Central memory CD4-positive, alpha-beta T cell (primary cell): ENCODE measurements around the gene SAYSD1.

Experiments
- DNase-seq: peaks from one replicate; pipeline ENCODE4 v3.0.0; 2022

The SAYSD1 gene

GRCh38 chr6:39108041-39108839 is 6.7 kb downstream of the SAYSD1 start:
- no peak for DNase-seq

DNA sequence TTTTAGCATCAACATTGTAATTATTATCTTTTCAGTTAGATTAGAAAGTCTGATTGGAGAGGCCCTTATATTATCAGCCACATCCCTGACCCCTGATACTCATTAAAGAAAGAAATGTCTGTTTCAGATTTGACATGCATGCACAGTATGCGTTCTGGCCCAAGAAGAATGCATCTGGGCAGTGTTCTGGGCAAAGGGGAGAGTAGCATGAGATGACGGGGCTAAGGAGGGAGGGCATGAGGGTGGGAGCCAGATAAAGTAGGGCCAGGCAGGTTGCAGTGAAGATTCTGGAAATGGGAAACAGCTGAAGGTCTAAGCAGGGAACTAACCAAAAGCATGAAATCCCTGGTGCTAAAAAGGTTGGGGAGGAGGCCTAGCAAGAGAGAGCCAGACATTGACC is 7.3 kb downstream of the SAYSD1 start:
- no peak for DNase-seq

DNA sequence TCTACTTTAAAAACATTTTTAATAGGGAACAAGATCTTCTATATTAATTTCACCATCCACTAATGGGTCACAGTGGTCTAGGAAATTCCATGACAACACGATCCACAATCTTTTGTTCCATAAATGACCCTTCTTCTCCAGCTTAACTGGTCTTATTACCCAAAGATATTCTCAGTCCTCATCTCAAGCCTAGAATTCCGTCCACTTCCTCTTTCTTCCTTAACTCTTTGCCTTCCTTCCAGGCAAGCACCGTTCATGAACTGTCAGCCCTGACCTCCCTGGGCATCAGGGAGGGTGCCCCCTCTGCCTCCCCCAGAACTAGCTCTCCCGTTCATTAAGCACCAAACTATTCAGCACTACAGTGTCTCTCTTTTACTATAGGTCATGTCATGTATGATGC is 8.0 kb downstream of the SAYSD1 start:
- DNase-seq, result no peak

- DNase-seq, result no peak
Observed at GRCh38 chr6:39104528-39104927, 10.5 kb downstream of the SAYSD1 start.

DNA sequence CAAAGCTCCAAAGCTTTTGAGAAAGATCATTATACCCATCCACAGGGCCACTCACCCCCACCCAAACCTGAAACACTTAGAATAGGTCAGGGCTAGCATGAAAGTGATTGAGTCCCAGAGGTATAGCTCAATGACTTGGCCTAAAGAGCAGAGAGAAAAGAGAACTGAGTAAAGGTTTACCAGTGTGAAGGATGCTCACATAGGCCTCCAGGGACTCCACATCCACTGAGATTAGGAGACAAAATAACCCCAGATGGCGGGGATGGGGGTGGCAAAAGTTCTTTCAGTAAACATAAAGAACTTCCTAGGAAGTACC is 12.2 kb downstream of the SAYSD1 start:
- no peak for DNase-seq

DNA sequence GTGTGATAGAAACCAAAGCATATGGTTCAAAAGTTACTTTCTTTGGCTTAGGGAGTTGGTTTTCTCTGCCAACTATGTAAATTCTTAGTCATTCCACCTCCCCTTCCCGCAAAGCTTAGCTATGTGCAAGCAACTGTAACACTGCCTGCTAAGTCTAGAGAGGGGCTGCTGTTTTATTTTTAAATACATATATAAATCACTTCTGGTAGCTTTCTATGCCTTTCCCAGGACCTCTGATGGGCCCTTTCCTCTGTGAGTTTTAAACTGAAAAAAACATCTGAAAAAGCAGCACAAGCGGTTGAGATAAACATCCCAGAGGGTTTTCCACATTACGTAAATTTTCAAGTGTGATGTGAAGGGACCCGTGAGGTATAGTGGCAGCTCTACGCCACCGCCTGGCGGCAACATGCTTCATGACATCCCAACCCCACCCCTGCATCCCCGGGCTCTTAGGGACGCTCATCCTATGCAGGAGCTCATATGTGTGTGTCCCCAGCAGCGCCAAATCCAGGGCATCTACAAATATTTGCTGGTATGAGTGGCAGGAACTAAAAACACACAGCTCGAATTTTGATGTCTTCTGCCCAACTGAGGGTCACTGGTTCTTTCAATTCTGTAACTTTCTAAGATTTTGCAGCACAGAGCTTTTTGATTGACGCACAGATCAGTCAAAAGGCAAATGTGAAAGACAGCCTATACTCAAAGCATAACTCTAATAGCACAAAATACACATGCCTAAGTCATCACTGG is 12.7 kb downstream of the SAYSD1 start:
- no peak for DNase-seq

GRCh38 chr6:39100358-39100757 is 14.6 kb downstream of the SAYSD1 start:
- no peak for DNase-seq

DNA sequence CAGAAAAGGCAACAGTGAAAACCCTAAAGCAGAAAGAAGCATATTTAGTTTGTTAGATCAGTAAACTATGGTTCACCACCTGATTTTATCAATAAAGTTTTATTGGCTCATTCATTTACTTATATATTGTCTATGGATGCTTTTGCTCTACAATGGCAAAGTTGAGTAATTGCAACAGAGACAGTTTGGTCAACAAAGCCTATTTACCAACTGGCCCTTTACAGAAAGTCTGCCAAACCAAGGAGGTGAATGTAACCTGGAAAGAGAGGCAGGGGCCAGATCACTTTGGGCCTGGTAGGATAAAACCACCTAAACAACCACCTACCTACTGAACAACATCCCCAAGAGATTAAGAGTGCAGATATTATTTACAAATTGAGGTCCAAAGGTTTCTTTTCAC is 19.4 kb downstream of the SAYSD1 start:
- no peak for DNase-seq

DNA sequence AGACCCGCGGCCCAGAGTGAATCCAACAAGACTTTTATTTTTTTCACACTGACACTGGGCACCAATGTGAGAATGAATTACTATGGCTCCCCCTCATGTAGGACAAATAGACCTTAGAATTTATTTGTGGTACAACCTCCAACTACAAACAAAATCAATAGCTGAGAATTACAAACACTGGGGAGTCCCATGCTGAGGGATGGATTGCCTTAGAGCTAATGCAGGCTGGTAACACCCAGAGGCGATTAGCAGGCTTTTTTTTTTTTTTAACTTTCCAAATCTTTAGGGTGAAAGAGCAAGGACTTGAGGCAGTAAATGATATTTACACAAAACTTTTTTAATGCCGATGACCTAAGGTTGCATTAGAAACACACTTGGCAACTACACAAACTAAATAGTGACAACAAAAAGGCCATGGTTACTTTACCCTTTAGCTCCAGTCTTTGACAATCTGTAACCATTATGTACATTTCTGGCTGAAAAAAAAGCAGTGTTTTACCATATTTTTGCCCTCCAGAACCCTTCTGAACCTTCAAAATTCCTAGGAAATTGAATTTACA is 21.8 kb downstream of the SAYSD1 start:
- DNase-seq, result no peak

GRCh38 chr6:39092124-39092523 is 22.9 kb downstream of the SAYSD1 start:
- no peak for DNase-seq

DNA sequence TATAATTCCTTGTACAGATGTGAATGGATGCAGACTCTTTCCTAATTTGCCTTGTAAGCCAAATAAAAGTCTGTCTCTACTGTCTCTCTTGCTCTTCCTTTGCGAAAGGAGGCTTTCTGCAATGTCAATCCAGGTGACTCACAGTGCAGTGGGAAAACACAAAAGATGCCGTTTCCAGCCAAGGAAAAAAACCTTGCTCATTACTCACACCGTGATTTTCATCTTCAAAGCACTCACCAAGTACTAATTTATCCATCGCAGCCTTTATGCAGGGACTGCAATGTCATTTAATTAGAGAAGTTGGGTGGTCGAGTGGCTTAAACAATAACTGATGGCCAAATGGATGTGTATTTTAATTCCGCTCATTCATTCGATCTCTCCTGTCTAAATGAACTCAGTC is 23.8 kb downstream of the SAYSD1 start:
- DNase-seq, result no peak

- no peak for DNase-seq
Observed at GRCh38 chr6:39090036-39090435, 24.9 kb downstream of the SAYSD1 start.

GRCh38 chr6:39088331-39088730 is 26.7 kb downstream of the SAYSD1 start:
- DNase-seq, result no peak

DNA sequence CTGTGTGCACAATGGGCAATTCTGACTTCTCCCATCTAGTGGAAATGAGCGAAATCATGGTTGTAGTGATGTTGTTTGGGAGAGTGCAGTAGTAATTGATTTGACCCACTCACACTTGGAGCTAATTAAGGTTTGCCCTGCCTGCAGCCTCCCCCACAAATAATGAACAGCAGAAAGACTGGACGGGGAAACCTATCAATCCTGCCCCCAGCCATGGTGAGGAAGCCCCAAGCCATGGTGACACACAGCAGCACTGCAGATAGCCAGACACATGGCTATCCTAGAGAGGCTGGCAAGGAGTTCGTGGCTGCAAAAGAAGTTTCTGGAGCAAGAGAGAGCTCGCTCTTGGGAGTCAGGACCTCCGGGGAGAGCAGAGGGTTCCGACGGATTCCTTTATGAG is 27.8 kb downstream of the SAYSD1 start:
- no peak for DNase-seq

- no peak for DNase-seq
Observed at GRCh38 chr6:39086711-39087110, 28.3 kb downstream of the SAYSD1 start.

GRCh38 chr6:39086294-39086693 is 28.7 kb downstream of the SAYSD1 start:
- DNase-seq, result no peak

DNA sequence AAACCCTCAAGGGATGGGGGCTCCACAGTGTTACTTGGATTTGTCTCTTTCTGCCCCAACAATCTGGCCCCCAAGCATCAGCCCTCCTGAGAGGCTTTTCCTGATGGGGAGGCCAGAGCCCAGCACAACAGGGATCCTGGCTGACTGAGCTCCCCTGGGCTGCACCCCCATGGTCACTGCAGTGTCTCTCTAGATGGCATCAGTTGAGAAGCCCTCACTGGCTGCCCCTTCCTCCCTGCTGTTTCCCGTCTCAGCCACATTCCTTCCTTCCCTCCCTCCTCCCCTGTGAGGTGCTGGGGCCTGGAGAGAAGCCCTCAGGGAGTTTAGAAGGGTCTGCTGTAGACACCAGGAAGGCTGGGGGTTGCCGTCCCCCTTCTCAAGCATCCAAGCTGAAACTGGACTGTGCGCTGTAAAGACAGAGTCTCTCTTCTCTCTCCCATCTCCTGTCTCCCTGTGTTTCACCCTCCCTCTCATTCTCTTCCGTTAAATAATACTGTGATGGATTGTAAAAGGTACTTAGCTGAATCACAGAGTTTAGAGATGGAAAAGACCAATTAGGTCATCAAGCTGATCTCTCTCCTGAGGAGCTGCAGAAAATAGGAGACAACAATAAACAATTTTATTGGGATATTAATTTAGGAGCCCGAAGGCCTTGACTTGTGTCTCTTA is 29.7 kb downstream of the SAYSD1 start:
- no peak for DNase-seq

- DNase-seq, result no peak
Observed at GRCh38 chr6:39084506-39084905, 30.5 kb downstream of the SAYSD1 start.

DNA sequence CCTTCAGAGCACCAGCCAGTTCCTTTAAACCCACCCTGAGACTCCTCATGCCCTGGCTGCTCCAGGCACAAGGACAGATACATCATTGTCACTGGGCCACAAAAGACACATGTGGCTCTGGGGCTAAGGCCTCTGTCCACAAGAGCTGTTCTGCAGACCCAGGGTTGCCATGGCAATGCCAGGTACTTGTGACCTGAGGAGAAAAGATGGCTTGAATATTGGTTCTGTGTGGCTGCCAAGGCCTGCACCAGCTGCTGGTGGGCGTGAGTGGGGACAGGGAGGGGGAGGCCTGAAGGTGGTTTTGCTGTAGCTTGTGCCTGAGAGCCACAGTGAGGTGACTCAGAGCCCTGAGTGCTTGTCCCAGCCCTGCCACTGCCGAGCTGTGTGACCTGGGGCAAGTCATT is 31.8 kb downstream of the SAYSD1 start:
- no peak for DNase-seq

DNA sequence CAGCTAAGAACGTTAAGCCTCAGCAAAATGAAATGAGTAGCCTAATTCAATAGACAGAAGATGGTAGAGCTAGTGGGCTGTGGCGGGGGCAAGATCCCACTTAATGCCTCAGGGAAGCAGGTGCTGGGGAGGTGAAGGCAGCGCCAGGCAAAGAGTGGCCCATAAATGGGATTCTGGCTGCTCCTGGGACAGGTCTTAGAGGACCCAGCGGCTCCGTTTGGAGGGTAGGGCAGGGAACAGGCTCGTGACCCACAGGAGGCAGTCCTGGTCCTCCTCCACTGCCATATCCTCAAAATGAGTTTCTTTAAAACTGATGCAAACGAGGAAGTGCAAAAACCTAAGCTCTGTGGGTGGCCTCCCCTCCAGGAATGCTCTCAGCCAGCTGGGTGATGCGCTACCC is 32.7 kb downstream of the SAYSD1 start:
- no peak for DNase-seq

GRCh38 chr6:39080246-39080875 is 34.6 kb downstream of the SAYSD1 start:
- DNase-seq, result no peak

GRCh38 chr6:39079197-39080125 is 35.5 kb downstream of the SAYSD1 start:
- no peak for DNase-seq
